Sciatic nerve (tissue), 2 donors: ENCODE data around the gene MACROD2. TPM values are rescaled to one million over a fixed set of nuclear protein-coding genes. Genes with fewer than 3 reads are reported as not detected.

Experiments used
- ATAC-seq: fragments of 200-7000 bp; cut with Tn5 transposase; one replicate; pipeline ENCODE4 v1.9.1; 2020; ENCODE audit warnings: mild to moderate bottlenecking, moderate library complexity
- DNase-seq: peaks from one replicate; pipeline ENCODE4 v3.0.0-alpha.2; 2020; ENCODE audit warnings: low spot score
- intact Hi-C: fragments of 100-400 bp; cut with DNase I; formaldehyde crosslinking; loops from one replicate; pipeline ENCODE4 v1.14.2; 2022
- total RNA-seq: library from RNA; stranded (reverse); fragmentation: NEBNext Ultra II Directional; extraction: Animal tissue kit (Norgen Biotek cat#: 25700); gene quantifications from one replicate; pipeline ENCODE4 v1.2.1, GENCODE V29; 2021
- donor health status: DM: no; HTN: no; CAD: no.
- donor health status: DM: no; HTN: no; CAD: no.

The MACROD2 gene
- total RNA-seq, 1 donor from 2014 or later: 13.8 TPM

DNA sequence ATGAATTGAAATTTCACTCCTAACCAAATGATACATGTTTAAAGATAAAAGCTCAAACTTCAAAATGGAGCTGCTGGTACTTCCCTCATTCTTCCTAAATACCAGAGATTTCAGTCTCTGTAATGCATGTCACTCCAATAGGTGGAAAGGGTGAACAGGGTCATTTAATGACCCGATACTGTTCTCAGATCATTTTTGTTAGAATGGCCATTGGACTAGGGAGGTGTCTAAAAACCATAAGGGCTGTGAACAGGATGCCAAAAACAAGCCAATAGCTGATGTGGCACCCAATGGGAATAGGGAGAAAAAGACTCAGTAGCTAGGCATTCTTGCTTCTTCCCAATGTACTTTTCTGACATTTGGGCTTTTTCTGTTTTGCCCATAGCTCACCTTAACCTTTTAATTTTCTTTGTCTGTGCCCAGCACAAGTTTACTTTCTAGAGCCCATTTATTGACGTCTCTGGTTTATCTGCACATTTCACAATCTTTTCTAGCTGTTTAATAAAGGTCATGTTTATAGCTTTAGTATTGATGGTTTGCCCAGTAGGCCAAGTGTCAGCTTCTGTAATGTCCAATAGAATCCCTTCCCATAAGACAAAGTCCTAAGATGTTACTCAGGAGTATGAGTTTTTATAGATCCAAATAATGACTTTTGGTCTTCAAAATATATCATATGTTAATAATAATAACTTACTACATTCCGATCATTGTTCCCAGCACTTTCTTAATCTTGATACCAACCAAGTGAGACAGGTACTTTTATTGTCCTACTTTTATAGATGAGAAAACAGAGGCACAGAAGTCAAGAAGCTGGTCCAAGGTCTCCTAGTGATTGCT is 366.4 kb downstream of the MACROD2 start:
- no peak for DNase-seq
- intact Hi-C loops: no loop called here
- ATAC-seq: no peak

DNA sequence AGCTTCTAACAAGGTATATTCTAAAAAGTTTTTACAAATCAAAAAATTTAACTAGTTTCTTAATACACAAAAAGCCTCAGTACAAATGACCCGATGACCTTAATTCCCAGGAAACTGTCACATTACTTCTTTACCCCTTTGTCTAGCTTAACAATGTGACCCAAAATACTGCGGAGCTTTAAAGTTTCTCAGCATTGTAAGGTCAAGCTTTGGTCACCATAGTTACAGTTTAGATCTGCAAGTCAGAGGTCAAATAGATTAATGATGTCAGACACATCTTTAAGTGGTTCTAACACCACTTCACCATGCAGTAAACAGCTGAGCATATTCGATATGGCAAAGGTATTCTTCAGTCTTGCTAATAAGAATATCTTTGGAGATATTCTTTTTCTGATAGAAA is 378.9 kb downstream of the MACROD2 start:
- intact Hi-C loops: no loop called here
- no peak for DNase-seq
- ATAC-seq: no peak

DNA sequence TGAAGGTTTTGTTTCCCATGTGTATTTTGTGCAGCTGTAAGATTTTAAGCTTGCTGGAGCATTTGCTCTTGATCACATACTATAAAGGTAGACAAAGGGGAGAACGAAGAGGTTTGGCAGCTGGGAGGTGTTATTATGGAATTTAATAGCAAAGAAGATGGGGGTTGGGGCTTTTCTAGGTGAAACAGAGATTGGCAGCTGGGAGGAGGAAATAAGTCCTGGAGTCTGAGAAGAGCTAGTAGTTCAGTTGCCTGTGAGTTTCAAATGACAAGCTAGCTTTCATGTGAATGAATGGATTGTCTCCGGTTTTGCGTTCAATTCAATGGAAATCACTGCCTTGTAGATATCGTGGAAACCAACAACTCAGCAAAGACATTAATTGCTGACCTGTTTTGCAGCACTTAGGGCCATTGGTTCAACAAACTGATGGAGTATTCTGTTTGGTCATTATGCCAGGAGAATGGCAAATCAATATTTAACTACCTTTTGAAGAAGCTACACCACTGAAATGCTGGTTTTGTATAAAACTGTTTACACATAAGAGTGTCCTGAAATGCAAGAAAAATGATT is 380.2 kb downstream of the MACROD2 start:
- intact Hi-C loops: no loop called here
- no peak for ATAC-seq
- no peak for DNase-seq

DNA sequence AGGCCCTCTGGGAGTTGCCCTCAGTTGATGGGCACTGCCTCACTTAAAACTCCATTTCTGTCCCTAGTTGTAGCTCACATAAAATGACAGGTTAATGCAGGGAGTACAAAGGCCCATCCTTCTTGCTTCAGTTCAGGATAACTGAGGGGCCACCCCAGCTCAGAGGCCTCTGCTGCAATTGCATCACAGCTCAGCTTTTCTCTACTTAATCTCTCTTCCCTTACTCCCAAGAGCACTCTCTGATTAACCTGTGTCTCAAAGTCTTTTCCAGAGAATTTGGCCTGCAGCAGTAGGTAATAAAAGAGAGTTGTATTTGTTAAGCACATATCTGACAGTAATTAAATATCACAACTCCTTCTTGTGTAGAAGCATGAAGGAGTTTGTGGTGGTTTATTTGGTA is 383.0 kb downstream of the MACROD2 start:
- intact Hi-C loops: no loop called here
- DNase-seq: no peak
- no peak for ATAC-seq

GRCh38 chr20:14383335-14383734 is 388.0 kb downstream of the MACROD2 start:
- DNase-seq (no peak), ATAC-seq (no peak)
- intact Hi-C loops: no loop called here

- intact Hi-C loops: no loop called here
- DNase-seq (no peak), ATAC-seq (no peak)
Observed at GRCh38 chr20:14384416-14385175, 389.3 kb downstream of the MACROD2 start.

- intact Hi-C loops: no loop called here
- ATAC-seq (no peak), DNase-seq (no peak)
Observed at GRCh38 chr20:14385176-14385740, 389.9 kb downstream of the MACROD2 start.

- intact Hi-C loops: no loop called here
- DNase-seq (no peak), ATAC-seq (no peak)
Observed at GRCh38 chr20:14386726-14387125, 391.4 kb downstream of the MACROD2 start.

- intact Hi-C loops: loop anchor here (10.0 kb wide), 1 partner anchor 1803 kb away; no protein-coding TSS in a partner anchor
- ATAC-seq: no peak
- DNase-seq: no peak
Observed at GRCh38 chr20:14401479-14402138, 406.3 kb downstream of the MACROD2 start.

- intact Hi-C loops: loop anchor here (10.0 kb wide), 1 partner anchor 1800 kb away; no protein-coding TSS in a partner anchor
- DNase-seq (no peak), ATAC-seq (no peak)
Observed at GRCh38 chr20:14404515-14404914, 409.2 kb downstream of the MACROD2 start.

DNA sequence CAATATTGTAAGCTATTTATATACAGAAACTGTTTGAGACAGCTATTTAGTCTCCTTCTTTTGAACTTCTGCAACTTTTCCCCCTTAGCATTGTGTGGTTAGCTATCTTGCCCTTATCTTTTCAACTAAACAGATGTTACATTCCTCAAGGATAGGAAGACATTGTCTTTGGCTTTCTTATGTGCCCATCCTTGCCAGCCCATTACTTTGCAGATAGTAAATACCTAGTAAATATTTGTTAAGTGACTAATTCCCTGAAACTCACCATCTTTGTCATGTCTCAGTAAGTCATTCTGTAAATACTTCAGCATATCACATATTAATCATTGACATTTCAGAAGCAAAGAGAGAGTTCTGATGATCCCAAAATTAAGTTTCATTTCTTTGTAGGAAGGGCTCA is 411.2 kb downstream of the MACROD2 start:
- intact Hi-C loops: loop anchor here (10.0 kb wide), 1 partner anchor 1798 kb away; no protein-coding TSS in a partner anchor
- no peak for ATAC-seq
- DNase-seq: no peak

DNA sequence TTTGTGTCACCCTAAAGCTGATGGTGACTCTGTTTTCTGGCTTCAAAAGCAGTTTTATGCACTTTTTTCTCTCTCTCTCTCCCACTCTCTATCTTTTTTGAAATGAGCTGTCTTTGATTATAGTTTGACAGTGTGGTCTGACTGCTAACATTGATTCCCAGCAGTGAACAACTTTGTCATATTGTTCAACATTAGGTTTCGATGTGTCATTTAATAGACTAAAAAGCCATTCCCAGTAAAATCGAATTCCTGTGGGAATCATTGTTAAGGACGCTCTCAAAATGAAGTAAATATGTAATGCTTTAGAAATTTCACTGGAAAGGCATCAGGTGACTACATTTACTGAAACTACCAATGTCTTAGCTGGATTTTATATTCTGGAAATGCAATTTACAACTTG is 412.0 kb downstream of the MACROD2 start:
- ATAC-seq (no peak), DNase-seq (no peak)
- intact Hi-C loops: loop anchor here (10.0 kb wide), 1 partner anchor 1797 kb away; no protein-coding TSS in a partner anchor

DNA sequence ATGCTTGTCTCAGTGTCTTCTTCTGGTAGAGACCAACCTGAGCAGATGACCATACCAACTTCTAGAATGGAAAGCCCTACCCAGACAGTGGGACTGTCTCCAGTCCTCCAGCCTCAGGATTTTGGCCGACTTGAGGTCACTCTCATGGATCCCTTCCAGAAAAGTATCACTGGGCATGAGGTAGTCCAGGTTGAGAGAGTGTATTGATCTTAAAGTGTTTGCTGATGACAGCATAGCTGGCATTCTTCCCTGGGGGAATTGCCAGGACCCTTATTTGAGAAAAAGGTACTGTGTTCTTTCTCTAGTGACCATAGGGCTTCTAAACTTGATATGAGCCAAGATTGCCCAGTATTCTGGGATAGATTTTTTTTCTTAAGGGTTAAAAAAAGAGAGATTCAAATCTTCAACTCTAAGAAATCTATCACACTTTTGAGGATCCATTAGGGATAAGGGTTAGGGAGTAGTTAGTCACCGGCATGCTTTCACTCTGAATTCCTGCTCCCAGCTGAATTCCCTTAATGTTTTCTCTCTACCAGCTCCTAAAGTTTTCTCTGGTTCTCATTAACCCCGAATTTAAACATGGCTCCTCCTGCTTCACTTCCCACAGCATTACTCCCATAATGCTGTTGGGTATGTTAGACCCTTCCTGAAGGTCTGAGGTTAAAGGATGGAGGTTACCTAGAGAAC is 415.7 kb downstream of the MACROD2 start:
- no peak for ATAC-seq
- no peak for DNase-seq
- intact Hi-C loops: no loop called here

DNA sequence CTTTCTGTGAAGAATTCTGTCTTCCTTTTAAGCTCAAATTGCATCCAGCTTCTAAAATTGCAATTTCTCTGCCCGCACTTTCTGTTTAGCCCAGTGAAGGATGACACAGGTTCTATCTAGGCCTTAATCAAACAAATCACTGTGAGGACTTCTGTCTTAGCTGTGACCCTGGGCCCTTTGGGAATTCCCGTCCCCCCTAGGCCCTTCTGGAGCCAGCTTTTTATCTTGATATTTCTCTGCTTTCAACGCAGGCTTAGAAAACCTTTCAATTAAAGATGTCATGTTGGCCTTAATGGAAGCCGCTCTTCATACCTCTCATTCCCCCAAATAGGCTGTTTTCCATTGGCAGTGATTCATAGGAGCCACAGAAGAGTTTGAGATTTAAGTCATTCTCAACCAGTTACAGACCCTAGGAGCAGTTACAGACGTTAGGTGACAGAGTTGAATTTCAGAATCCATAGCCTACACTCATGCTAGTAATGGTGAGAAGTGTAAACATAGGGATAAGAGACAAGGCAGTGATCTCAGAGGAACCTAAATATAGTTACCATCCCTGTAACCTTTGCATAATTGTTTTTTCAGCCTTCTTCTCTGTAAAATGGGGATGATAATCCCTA is 416.9 kb downstream of the MACROD2 start:
- intact Hi-C loops: no loop called here
- no peak for DNase-seq
- no peak for ATAC-seq

DNA sequence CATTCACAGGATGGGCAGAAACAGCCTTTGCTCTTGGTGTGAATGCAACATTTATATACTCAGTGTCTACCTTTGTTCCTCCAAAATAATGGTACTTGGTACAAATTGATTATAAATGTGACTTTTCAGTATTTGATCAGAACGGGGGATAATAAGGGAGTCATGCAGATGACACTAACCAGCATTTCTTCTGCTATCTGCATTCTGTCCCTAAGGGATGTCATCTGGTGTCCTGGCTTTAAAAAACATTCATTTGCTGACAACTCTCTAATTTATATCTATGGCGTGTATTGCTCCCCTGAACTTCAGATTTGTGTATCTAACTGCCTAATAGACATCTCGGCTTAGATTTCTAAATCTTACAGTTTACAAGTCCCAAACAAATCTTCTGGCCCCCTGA is 418.5 kb downstream of the MACROD2 start:
- ATAC-seq: no peak
- intact Hi-C loops: no loop called here
- DNase-seq: no peak

GRCh38 chr20:14414560-14414959 is 419.2 kb downstream of the MACROD2 start:
- no peak for ATAC-seq
- intact Hi-C loops: no loop called here
- DNase-seq: no peak

DNA sequence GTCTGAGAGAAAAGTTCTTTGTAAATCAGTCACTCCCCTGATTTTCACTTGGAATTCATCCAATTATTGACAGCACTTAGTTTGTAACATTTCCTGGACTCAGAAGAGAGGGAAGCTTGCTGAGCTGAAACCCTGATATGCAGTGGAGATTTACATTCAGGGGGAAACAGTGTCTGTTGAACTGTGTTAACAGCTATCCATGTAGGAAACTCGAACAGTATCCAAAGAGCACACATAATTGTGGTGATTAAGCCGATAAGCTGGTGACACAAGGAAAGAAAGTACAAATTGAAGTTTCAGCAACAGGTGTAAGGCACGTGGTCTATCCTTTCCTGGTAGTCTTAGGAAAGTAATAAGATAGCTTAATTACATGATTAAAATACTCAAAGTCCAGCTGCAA is 420.2 kb downstream of the MACROD2 start:
- ATAC-seq (no peak), DNase-seq (no peak)
- intact Hi-C loops: no loop called here

GRCh38 chr20:14418376-14418775 is 423.1 kb downstream of the MACROD2 start:
- DNase-seq: no peak
- intact Hi-C loops: no loop called here
- ATAC-seq: peak; percentile 41
